GM13976 (cell line): ENCODE measurements around the gene DHX29.

Source experiments
- DNase-seq: peaks from one replicate; pipeline ENCODE4 v3.0.0; 2012; ENCODE audit warnings: low spot score
- in situ Hi-C: fragments of 300-500 bp; cut with MboI; formaldehyde crosslinking; loops from one replicate; pipeline ENCODE4 v1.12.0; 2022; ENCODE audit warnings: low sequenced_read_pairs, mixed read lengths, inconsistent platforms; ENCODE audit not compliant: unreplicated experiment
- TF ChIP-seq, protein P1 (sequence below): IDR thresholded peaks from 2 replicates; pipeline ENCODE4 v1.5.1; 2012; ENCODE audit warnings: borderline replicate concordance, mild to moderate bottlenecking; ENCODE audit not compliant: insufficient read depth; ENCODE audit errors: extremely low read depth, missing control alignments, control extremely low read depth

The DHX29 gene

GRCh38 chr5:55236800-55237199 lies 70.7 kb downstream of the DHX29 start:
- TF ChIP-seq, protein P1, sequence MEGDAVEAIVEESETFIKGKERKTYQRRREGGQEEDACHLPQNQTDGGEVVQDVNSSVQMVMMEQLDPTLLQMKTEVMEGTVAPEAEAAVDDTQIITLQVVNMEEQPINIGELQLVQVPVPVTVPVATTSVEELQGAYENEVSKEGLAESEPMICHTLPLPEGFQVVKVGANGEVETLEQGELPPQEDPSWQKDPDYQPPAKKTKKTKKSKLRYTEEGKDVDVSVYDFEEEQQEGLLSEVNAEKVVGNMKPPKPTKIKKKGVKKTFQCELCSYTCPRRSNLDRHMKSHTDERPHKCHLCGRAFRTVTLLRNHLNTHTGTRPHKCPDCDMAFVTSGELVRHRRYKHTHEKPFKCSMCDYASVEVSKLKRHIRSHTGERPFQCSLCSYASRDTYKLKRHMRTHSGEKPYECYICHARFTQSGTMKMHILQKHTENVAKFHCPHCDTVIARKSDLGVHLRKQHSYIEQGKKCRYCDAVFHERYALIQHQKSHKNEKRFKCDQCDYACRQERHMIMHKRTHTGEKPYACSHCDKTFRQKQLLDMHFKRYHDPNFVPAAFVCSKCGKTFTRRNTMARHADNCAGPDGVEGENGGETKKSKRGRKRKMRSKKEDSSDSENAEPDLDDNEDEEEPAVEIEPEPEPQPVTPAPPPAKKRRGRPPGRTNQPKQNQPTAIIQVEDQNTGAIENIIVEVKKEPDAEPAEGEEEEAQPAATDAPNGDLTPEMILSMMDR = no peak
- in situ Hi-C loops = no loop called here
- no peak for DNase-seq

DNA sequence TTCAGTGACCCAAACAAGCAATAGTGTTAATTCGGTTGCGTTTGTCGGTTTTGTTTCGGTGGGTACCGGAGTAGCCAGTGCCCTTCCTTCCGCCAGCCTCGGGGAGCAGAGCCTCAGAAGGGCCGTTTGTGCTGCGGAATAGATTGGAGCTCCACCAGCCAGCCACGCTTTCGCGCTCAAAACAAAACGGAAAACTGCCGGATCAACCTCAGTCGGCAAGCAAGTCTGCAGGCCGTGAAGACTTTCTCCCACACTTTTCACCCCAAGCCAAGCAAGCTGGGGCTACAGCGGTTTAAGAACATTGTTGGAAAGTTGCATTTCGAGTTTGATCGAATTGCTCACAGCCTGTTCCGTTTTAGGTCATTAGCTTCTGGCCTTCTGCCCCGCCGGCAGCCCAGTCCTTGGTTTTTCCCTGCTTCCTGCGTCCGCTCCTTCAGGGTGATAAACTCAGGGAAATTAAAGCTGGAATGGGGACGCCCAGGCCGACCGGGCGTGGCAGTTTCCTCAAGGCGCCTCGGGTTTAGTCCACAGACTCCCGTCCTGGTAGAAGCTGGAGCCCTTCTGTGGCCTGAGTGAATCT lies 73.3 kb downstream of the DHX29 start:
- TF ChIP-seq, protein P1 = no peak
- peak; percentile 23 for DNase-seq
- in situ Hi-C loops = no loop called here

- in situ Hi-C loops = no loop called here
- DNase-seq = peak; percentile 73
These were observed 74.2 kb downstream of the DHX29 start, which contains the start of gene CCNO for GRCh38 chr5:55232985-55233928. Gene CCNO (minus strand): TSS chr5:55233608. CDS start chr5:55233523, 85 bp downstream.

GRCh38 chr5:55232271-55232984 lies 75.1 kb downstream of the DHX29 start:
- in situ Hi-C loops = no loop called here
- TF ChIP-seq, protein P1 = no peak
- peak; percentile 41 for DNase-seq

More at GRCh38 chr5:55232985-55233928, 74.2 kb downstream of the DHX29 start, which contains the start of gene CCNO:
- TF ChIP-seq, protein P1 = no peak

- no peak for DNase-seq
- TF ChIP-seq, protein P1 = no peak
- in situ Hi-C loops = no loop called here
These were observed 75.6 kb downstream of the DHX29 start for GRCh38 chr5:55231919-55232270.
